ENCODE measurements around the gene PDE6D. TPM values are rescaled to one million over a fixed set of nuclear protein-coding genes. Genes with fewer than 3 reads are reported as not detected.

The PDE6D gene
- 20.9 to 24.0 TPM (median 23.1 TPM) in 5 replicates for total RNA-seq (2022; extraction: Qiagen RNA extraction)

DNA sequence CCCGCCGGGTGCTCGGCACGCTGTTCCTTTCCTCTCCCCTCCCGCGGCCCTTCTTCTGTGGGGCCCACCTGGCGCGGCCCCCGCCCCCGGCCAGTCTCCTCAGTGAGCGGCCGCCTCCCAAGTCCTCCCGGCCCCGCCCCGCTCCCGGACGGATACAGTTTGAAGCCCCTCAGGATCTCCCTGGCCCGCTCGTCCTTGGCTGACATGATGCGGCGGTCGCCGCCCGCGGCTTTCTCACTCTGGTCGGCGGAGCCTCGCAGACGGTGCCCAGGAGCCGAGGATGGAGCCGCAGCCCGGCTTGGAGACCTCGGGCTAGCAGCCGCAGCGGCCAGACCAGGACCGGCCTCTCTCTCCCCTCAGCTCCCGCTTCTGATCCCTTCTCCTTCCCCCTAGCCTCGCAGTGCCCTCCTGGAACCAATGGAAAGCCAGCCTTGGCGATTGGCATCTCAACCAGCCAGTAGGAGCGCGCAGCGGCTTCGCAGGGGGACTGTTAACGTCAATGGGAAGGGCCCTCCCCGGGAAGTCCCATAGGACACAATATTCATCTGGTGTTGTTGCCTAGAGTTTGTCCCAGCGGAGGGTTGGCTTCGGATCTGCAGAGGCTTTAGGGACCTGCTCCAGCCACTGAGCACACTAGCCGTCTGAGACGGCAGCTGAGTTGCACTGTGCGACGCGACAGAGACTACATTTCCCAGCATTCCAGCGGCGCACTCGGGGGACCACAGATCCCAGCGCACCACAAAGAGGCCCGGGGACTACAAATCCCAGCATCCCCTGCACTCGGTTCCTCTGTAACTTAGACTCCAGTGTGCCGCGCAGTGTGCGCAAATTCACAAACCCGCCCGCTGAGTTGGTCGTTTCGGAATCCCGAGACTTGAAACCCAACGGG, at the start of gene PDE6D:
Gene PDE6D (minus strand): TSS at position 374 of the 889 bp plus-strand sequence. CDS start 168 bp downstream, at position 206.

DNA sequence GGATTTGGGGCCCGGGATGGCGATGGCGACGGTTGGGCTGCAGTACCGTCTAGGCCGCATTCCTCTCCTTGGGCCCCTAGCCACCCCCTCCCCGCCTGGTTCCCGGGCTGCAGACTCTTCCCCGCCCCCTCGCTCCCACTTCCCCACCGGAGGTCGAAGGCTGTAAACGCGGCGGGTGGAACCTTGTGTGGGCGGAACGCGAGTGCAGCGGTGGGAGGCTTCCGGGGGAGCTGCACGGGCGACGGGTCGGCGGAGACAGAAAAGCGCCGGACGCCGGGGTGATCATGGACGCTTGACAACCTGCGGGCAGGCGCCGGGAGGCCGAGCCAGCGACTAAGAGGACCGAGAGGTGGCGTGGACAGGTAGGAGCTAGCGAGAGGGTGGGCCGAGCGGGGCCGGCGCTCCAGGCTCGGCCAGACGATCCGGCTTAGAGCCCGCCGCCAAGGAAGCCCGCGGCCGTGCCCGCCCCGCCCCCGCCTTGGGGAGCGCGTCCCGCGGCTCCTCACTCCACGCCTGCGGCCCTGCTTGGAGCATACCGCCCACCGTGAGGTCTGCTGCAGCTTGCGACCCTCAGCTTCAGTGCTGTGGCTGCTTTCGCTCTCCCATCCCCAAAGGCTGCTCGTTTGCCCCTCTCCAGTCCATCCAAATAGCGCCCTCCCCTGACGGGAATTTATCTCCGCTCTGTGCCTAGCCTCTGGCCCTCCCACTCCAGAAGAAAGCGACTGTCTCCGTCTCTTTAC, 5.3 kb upstream of the PDE6D start, which contains the start of gene COPS7B:
Gene COPS7B (plus strand): TSS at position 269 of the 740 bp plus-strand sequence. CDS start 2,126 bp downstream, outside the sequence.

DNA sequence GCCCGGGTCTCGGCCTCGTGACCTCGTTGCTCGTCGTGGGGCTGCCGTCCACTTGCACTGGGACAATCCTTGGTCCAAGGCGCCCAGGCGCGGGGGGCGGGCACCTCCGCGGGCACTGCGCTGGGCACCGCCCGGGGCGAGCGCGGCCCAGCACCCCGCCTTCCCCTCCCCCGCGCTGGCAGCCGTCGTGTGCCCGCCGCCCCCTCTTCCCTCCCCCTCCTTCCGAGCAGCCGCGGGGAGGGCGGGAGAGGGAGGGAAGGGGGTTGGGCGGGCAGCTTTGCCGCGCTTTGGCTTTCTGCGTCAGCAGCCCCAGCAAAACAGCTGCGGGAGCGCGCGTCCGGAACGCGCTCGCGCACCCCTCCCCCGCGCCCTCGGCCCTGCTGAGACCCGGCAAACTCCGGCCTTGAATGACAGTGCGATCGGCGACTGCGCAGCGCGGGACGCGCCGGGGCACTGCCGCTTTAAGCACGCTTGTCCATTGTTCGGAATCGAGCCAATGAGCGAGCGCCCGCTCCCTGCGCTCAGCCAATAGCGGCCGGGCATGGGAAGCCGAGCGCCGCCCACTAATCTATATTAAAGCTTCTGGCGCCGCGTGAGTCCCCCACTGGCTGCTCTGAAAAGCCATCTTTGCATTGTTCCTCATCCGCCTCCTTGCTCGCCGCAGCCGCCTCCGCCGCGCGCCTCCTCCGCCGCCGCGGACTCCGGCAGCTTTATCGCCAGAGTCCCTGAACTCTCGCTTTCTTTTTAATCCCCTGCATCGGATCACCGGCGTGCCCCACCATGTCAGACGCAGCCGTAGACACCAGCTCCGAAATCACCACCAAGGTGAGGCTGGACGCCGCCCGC, 72.9 kb downstream of the PDE6D start, which contains the start of gene PTMA:
Gene PTMA (plus strand): TSS at position 599 of the 846 bp plus-strand sequence. CDS start 182 bp downstream, at position 781.

Other genes starting within 250 kb of the PDE6D start
- not detected in 5 replicates for gene TEX44, start 188.4 kb downstream of the PDE6D start, total RNA-seq (2022; extraction: Qiagen RNA extraction)
- 1,608 to 1,847 TPM (median 1,725 TPM) in 5 replicates for gene PTMA, start 72.8 kb downstream of the PDE6D start, total RNA-seq (2022; extraction: Qiagen RNA extraction)
- gene COPS7B, start 5.2 kb upstream of the PDE6D start, total RNA-seq (2022; extraction: Qiagen RNA extraction), result 33.3 to 41.1 TPM (median 39.3 TPM) in 5 replicates
- 0.32 to 0.67 TPM (median 0.42 TPM) in 5 replicates for gene NPPC, start 145.1 kb upstream of the PDE6D start, total RNA-seq (2022; extraction: Qiagen RNA extraction)
- gene DIS3L2, start 180.4 kb upstream of the PDE6D start, total RNA-seq (2022; extraction: Qiagen RNA extraction), result 9.2 to 16.5 TPM (median 15.4 TPM) in 5 replicates